Stomach smooth muscle (tissue), 2 donors: ENCODE results near the gene SOX13.

Experiments used
- H3K27ac ChIP-seq: one replicate; pipeline ENCODE4 v1.7.0; 2013; ENCODE audit warnings: mild to moderate bottlenecking, low read length, inconsistent platforms
- H3K27me3 ChIP-seq, 2 donors: one replicate each; pipeline ENCODE4 v1.7.0; 2013; ENCODE audit warnings: low read length in 2 of 2; ENCODE audit not compliant: insufficient read depth in 2 of 2, control insufficient read depth in 1 of 2
- H3K36me3 ChIP-seq, 2 donors: one replicate each; pipeline ENCODE4 v1.7.0; 2013; ENCODE audit warnings: low read length in 2 of 2; ENCODE audit not compliant: control insufficient read depth in 2 of 2, insufficient read depth in 2 of 2
- H3K4me1 ChIP-seq: one replicate; pipeline ENCODE4 v1.7.0; 2013; ENCODE audit warnings: low read length; ENCODE audit not compliant: control insufficient read depth, insufficient read depth
- H3K4me3 ChIP-seq, 2 donors: one replicate each; pipeline ENCODE4 v1.7.0; 2013; ENCODE audit warnings: low read length in 2 of 2
- H3K9ac ChIP-seq, 2 donors: one replicate each; pipeline ENCODE4 v1.7.0; 2013; ENCODE audit warnings: low read length in 2 of 2, mild to moderate bottlenecking in 1 of 2
- H3K9me3 ChIP-seq, 2 donors: one replicate each; pipeline ENCODE4 v1.7.0; 2013; ENCODE audit warnings: low read length in 2 of 2; ENCODE audit not compliant: control insufficient read depth in 2 of 2
- donor health status: healthy.
- donor health status: Pancreatic carcinoma.

Gene SOX13

DNA sequence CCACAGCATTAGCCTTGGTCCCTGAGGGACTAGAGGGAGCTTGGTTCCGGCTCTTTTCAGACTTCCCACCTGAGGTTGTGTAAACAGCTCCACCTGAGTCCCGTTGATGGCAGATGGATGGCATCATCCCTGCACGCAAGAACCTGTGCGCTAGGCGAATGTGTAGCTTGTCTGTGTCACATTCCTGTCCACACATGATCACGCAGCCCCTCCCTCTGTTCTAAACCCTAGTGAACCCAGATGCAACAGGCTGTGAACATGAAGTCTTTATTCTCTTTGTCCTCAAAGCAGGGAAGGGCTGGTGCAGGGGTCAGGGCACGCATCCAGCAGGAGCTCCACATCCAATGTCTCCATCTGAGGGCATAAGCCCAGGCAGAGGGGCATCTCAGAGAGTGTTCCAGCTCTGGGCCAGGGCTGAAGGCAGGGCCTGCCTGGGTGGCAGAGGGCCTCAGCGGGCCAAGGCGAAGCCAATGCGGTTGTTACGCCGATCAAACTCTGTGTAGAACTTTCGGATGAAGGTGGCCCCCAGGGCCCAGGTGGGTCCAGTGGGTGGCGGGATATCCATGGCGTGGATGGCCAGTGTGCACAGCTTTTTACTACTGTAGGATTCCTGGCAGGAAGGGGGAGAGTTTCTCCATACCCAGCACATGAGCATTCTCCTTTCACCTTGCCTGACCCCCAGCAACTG, 81.8 kb downstream of the SOX13 start:
- H3K27me3 ChIP-seq, result peaks cover 2 to 17% of the 10 kb centered on the region in 2 donors
- no peak overlapping the region for H3K9ac ChIP-seq
- peaks cover 13% of the 10 kb centered on the region for H3K4me1 ChIP-seq
- H3K9me3 ChIP-seq, result no peaks in the 10 kb centered on the region
- no peaks in the 10 kb centered on the region for H3K36me3 ChIP-seq
- no peak overlapping the region for H3K27ac ChIP-seq
- H3K4me3 ChIP-seq, result no peak overlapping the region

DNA sequence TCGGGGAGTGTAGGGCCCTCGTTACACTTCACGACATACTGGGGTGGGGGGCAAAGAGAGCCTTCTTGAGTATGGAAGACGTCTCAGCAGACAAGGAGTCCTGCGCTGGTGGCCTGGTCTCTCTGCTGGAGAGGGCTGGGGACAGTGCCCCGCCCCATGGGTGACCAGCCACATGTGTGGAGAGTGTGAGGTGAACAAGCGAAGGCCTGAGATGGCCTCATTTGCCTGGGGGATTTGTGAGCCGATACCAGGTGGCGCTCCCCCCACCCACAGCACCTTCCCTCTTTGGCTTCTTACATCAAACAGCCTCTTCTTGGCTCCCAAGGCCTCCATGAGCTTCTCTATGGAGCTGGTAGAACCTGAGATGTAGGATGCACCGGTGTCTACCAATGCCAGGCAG, 83.0 kb downstream of the SOX13 start:
- Histone ChIP-seq H3K4me1 (peaks cover 13% of the 10 kb centered on the region), H3K9me3 (no peaks in the 10 kb centered on the region), H3K9ac (no peak overlapping the region), H3K4me3 (no peak overlapping the region), H3K36me3 (no peaks in the 10 kb centered on the region), H3K27ac (no peak overlapping the region), H3K27me3 (peaks cover 3 to 22% of the 10 kb centered on the region in 2 donors)

DNA sequence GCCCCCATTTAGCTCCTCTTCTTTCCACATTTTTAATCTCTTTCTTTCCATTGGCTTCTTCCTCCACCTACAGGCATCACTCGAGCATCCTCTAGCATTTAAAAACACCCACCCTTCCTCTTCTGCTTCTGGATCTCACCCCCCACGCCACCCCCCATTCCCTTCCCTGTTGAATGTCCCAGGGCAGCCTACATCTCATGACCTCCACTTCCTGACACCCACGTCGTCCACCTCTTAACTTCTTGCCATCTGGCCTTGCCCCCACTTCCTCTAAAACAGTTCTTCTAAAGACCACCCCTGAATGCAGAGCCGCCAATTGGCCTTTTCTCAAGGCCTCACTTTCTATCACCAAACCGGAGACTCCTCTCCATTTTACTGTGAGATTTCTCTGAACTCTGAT, 85.0 kb downstream of the SOX13 start:
- Histone ChIP-seq H3K27me3 (peaks cover 11 to 12% of the 10 kb centered on the region in 2 donors), H3K4me1 (peaks cover 6% of the 10 kb centered on the region), H3K9ac (no peak overlapping the region), H3K36me3 (no peaks in the 10 kb centered on the region), H3K9me3 (no peaks in the 10 kb centered on the region), H3K4me3 (no peak overlapping the region), H3K27ac (no peak overlapping the region)

DNA sequence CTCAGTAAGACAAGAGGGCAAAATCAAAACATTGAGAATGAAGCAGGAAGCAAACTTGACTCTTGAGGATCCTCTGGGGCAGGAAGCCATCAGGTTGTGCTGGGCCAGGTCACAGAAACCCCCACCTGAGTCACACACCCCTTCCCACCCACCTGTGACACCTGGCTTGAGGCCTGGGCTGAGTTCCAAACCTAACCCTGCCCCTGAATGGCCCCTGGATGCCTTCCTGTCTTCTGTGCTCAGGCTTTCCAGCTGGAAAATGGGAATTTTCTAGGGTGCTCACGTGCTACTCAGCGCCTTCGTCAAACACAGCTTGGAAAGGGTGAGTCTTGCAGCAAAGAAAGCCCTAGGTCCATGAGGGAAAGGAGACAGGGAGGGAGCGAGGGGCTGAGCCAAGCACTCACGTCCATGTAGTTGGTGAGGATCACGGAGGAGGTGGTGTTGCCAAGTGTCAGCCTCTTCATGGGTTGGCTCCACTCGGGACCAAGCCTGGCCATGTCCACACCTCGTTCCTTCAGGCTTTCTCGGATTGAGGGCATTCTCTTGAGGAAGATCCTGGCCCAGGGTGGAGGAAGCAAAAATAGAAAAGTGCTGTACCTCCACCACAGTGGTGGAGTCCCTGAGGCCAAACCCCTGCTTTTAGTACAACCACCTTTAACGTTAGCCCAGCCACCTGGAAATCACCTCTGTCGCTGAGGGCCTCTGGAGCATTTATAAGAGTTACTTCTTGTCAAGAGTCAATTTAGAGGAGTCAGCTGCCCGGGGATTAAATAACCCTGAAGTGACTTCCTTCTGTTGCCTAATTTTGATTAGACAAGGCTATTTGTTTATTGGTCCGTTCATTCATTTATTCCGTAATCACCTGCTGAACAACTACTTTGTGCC, 88.9 kb downstream of the SOX13 start:
- no peak overlapping the region for H3K9ac ChIP-seq
- H3K27me3 ChIP-seq, result peaks cover 6 to 14% of the 10 kb centered on the region in 2 donors
- peaks cover 6% of the 10 kb centered on the region for H3K4me1 ChIP-seq

DNA sequence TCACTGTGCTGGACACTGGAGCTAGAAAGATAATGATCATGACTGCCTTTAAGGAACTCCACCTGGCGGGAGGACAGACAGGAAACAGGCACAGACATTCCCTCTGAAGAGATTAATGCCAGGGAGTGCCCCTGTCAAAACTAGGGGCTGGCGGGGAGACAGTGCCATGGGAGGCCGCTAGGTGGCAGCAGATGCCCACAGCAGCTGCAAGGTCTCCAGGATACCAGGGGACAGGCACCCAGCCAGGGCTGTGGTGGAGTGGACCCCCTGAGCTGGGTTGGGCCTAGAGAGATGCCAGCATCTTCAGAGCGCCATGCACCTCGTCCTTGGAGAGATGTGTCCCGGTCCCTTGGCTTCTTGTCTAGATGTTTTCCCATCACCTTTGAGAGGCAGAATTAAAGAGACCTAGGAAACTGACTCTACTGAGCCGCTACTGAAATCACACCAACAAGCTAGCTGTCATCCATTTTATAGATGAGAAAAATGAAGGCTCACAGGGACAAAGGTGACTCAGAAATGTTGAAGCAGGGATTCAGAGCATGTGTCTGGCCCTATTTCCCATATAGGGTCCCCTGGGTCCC, 89.7 kb downstream of the SOX13 start:
- H3K27ac ChIP-seq, result no peak overlapping the region
- H3K27me3 ChIP-seq, result peaks cover 6 to 13% of the 10 kb centered on the region in 2 donors
- no peaks in the 10 kb centered on the region for H3K36me3 ChIP-seq
- peaks cover 6% of the 10 kb centered on the region for H3K4me1 ChIP-seq
- no peak overlapping the region for H3K9ac ChIP-seq
- no peaks in the 10 kb centered on the region for H3K9me3 ChIP-seq
- no peak overlapping the region for H3K4me3 ChIP-seq

More for the DNA sequence above, 88.9 kb downstream of the SOX13 start:
- Histone ChIP-seq H3K36me3 (no peaks in the 10 kb centered on the region), H3K4me3 (no peak overlapping the region), H3K27ac (no peak overlapping the region), H3K9me3 (no peaks in the 10 kb centered on the region)

DNA sequence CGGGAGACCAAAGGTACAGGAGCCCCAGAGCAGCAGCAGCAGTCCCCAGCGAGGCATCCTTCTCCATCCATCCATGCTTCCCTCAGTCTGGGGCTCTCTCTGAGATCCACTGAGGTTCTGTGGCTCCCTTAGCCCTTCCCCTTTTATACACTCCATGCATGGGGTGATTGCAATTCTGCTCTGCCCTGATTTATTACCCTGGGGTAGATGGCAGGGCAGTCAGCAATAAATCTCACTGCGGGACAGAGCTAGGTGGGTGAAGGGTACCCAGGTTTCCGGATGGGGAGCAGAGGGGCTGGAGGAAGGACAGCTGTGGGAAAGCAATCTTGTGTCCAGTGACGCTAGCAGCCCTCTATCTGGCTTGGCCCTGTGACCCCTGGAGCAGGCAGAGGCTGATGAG, 93.3 kb downstream of the SOX13 start, which contains the start of gene REN:
Gene REN (minus strand): TSS at position 119 of the 400 bp plus-strand sequence. CDS start 44 bp downstream, at position 75.
- Histone ChIP-seq H3K4me1 (peaks cover 6% of the 10 kb centered on the region), H3K27ac (no peak within 1 kb of the TSS), H3K4me3 (no peak within 1 kb of the TSS), H3K9me3 (peaks cover 0 to 11% of the 10 kb centered on the region in 2 donors), H3K36me3 (no peaks in the 10 kb centered on the region), H3K27me3 (peaks cover 0 to 10% of the 10 kb centered on the region in 2 donors), H3K9ac (no peak within 1 kb of the TSS)

- peaks cover 3 to 4% of the 10 kb centered on the region in 2 donors for H3K27me3 ChIP-seq
- peaks cover 1% of the 10 kb centered on the region for H3K4me1 ChIP-seq
- H3K27ac ChIP-seq, result no peak overlapping the region
- peaks cover 0 to 11% of the 10 kb centered on the region in 2 donors for H3K9me3 ChIP-seq
- H3K9ac ChIP-seq, result no peak overlapping the region
- no peak overlapping the region for H3K4me3 ChIP-seq
- H3K36me3 ChIP-seq, result no peaks in the 10 kb centered on the region
Observed at GRCh38 chr1:204167730-204168129, 94.8 kb downstream of the SOX13 start.

DNA sequence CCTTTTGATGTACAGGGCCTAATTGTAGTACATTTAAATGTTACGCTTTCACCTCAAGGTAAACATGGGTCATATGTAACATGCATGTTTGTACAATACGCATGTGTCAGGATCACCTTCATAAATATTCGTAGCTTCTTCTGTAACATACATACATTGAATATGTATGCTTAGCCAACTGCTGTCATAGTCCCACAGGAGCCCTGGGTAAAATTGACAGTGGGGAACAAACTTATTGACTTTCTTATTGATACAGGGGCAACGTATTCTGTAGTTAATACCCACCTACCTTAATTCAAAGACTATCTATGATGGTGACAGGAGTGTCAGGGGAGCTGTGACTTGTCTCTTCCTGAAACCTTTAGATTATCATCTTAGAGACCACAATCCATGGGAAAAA, 96.9 kb downstream of the SOX13 start:
- no peak overlapping the region for H3K9ac ChIP-seq
- peaks cover 3 to 4% of the 10 kb centered on the region in 2 donors for H3K27me3 ChIP-seq
- H3K36me3 ChIP-seq, result no peaks in the 10 kb centered on the region
- H3K9me3 ChIP-seq, result peaks cover 0 to 11% of the 10 kb centered on the region in 2 donors
- no peaks in the 10 kb centered on the region for H3K4me1 ChIP-seq
- H3K27ac ChIP-seq, result no peak overlapping the region
- no peak overlapping the region for H3K4me3 ChIP-seq

DNA sequence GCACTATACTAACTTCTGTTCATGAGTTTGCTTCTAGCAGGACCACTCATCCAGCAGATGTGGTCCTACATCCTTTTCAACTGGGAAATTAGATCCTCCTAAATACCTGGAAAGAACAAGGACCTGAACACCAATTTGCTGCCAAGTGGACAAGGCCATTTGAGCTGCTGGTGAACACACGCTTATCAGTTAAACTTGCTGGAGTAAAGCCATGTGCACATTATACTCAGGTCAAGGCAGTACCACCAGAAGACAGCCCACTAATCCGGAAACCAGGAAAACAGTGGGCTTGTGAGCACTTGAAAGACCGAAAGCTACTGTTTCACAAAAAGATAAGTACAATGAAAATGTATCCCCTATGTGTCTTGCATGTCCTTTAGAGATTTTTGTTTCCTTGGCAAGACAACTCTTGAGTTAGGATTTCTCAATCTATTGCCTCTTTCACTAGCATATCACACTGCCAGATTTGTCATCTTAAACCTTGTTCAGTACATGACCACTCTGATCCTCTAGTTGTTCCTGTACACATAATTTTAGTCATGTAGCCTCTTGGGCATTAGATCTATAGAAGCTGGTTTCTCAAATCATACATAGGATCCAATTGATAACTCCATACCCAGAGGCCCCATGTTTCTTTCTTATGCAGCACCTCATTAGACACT, 97.7 kb downstream of the SOX13 start:
- no peak overlapping the region for H3K27ac ChIP-seq
- H3K4me3 ChIP-seq, result no peak overlapping the region
- H3K9me3 ChIP-seq, result peaks cover 0 to 11% of the 10 kb centered on the region in 2 donors

GRCh38 chr1:204171751-204172178, 98.8 kb downstream of the SOX13 start:
- H3K9ac ChIP-seq, result no peak overlapping the region
- no peaks in the 10 kb centered on the region for H3K36me3 ChIP-seq
- H3K4me1 ChIP-seq, result no peaks in the 10 kb centered on the region
- H3K9me3 ChIP-seq, result peaks cover 0 to 11% of the 10 kb centered on the region in 2 donors
- H3K4me3 ChIP-seq, result no peak overlapping the region
- H3K27ac ChIP-seq, result no peak overlapping the region
- peaks cover 4 to 7% of the 10 kb centered on the region in 2 donors for H3K27me3 ChIP-seq

More for the DNA sequence above, 97.7 kb downstream of the SOX13 start:
- peaks cover 4 to 7% of the 10 kb centered on the region in 2 donors for H3K27me3 ChIP-seq
- no peaks in the 10 kb centered on the region for H3K4me1 ChIP-seq
- H3K36me3 ChIP-seq, result no peaks in the 10 kb centered on the region
- H3K9ac ChIP-seq, result no peak overlapping the region
